Mucosa of descending colon (tissue), 3 donors: ENCODE data around the gene SPRR2D. TPM values are rescaled to one million over a fixed set of nuclear protein-coding genes. Genes with fewer than 3 reads are reported as not detected.

ENCODE experiments used
- ATAC-seq: fragments of 200-7000 bp; cut with Tn5 transposase; one replicate; pipeline ENCODE4 v1.9.1; 2020; ENCODE audit warnings: mild to moderate bottlenecking, moderate library complexity
- DNase-seq, 3 donors: peaks; one replicate each; pipeline ENCODE4 v3.0.0-alpha.2; 2020
- H3K36me3 ChIP-seq: fragments of 200-600 bp; one replicate; pipeline ENCODE4 v1.8.0; 2021; ENCODE audit warnings: low read depth, mild to moderate bottlenecking
- H3K4me1 ChIP-seq: fragments of 200-600 bp; one replicate; pipeline ENCODE4 v1.8.0; 2021; ENCODE audit warnings: low read depth, mild to moderate bottlenecking
- H3K4me3 ChIP-seq: fragments of 200-600 bp; one replicate; pipeline ENCODE4 v1.8.0; 2021; ENCODE audit warnings: mild to moderate bottlenecking
- H3K9me3 ChIP-seq: fragments of 200-600 bp; one replicate; pipeline ENCODE4 v1.8.0; 2021; ENCODE audit warnings: mild to moderate bottlenecking
- CTCF ChIP-seq: fragments of 200-600 bp; IDR thresholded peaks from one replicate; pipeline ENCODE4 v1.8.0; 2022; ENCODE audit warnings: antibody characterized with exemption, mild to moderate bottlenecking
- intact Hi-C, 2 donors: fragments of 100-400 bp; cut with DNase I in 1 of 2; cut with micrococcal nuclease in 1 of 2; formaldehyde crosslinking; loops; one replicate each; pipeline versions ENCODE4 v1.11.0 to v1.11.1; 2022; cut with DNase I, micrococcal nuclease
- total RNA-seq, 3 donors: library from RNA; stranded (reverse); fragmentation: NEBNext Ultra II Directional in 2 of 3; extraction: Animal tissue kit (Norgen Biotek cat#: 25700) in 2 of 3; gene quantifications; one replicate each; pipeline versions ENCODE4 v1.2.1 to v1.2.4, GENCODE V29; 2021 to 2023
- donor health status: DM: no; HTN: no; CAD: no; lungs with moderate emphysema.
- donor health status: DM: no; HTN: no; CAD: no.
- donor health status: DM: no; HTN: yes; CAD: no.

The SPRR2D gene
- total RNA-seq, 3 donors from 2014 or later = 0.41 TPM; not detected in 2

- Histone ChIP-seq H3K9me3 (no peaks in the 10 kb centered on the region), H3K36me3 (no peaks in the 10 kb centered on the region), H3K4me3 (no peak overlapping the region), H3K4me1 (no peaks in the 10 kb centered on the region)
- DNase-seq = no peak
- no peak for ATAC-seq
- TF ChIP-seq CTCF = no peak
- intact Hi-C loops = no loop called here
Observed at GRCh38 chr1:153035211-153035610, 5.7 kb downstream of the SPRR2D start.

- Histone ChIP-seq H3K4me3 (no peak overlapping the region), H3K36me3 (no peaks in the 10 kb centered on the region), H3K4me1 (no peaks in the 10 kb centered on the region), H3K9me3 (no peaks in the 10 kb centered on the region)
- DNase-seq (no peak), ATAC-seq (no peak)
- no peak for TF ChIP-seq CTCF
- intact Hi-C loops = no loop called here
Observed at GRCh38 chr1:153032677-153033308, 8.1 kb downstream of the SPRR2D start.

GRCh38 chr1:153032073-153032472 is 8.8 kb downstream of the SPRR2D start:
- Histone ChIP-seq H3K36me3 (no peaks in the 10 kb centered on the region), H3K4me3 (no peak overlapping the region), H3K9me3 (no peaks in the 10 kb centered on the region), H3K4me1 (no peaks in the 10 kb centered on the region)
- intact Hi-C loops = no loop called here
- no peak for ATAC-seq
- DNase-seq = no peak
- TF ChIP-seq CTCF = no peak

- TF ChIP-seq CTCF = no peak
- no peak within 1 kb of the TSS for H3K4me3 ChIP-seq
- H3K9me3 ChIP-seq = no peaks in the 10 kb centered on the region
- intact Hi-C loops = no loop called here
- H3K36me3 ChIP-seq = no peaks in the 10 kb centered on the region
- H3K4me1 ChIP-seq = no peaks in the 10 kb centered on the region
- ATAC-seq (no peak), DNase-seq (no peak)
Observed at GRCh38 chr1:153030895-153031294, 10.0 kb downstream of the SPRR2D start, which contains the start of gene SPRR1B. TSS of gene SPRR1B (plus strand) at chr1:153031203. CDS start at chr1:153032346, 1,143 bp downstream.

- Histone ChIP-seq H3K9me3 (no peaks in the 10 kb centered on the region), H3K36me3 (no peaks in the 10 kb centered on the region), H3K4me1 (no peaks in the 10 kb centered on the region), H3K4me3 (no peak overlapping the region)
- TF ChIP-seq CTCF = no peak
- intact Hi-C loops = no loop called here
- DNase-seq (no peak), ATAC-seq (no peak)
Observed at GRCh38 chr1:153028766-153029165, 12.2 kb downstream of the SPRR2D start.

GRCh38 chr1:153025797-153026196 is 15.1 kb downstream of the SPRR2D start:
- Histone ChIP-seq H3K4me3 (no peak overlapping the region), H3K36me3 (no peaks in the 10 kb centered on the region), H3K4me1 (no peaks in the 10 kb centered on the region), H3K9me3 (no peaks in the 10 kb centered on the region)
- TF ChIP-seq CTCF = no peak
- intact Hi-C loops = no loop called here
- ATAC-seq (no peak), DNase-seq (no peak)
